T-helper 9 cell (primary cell): ENCODE data around the gene CHST5.
"Not testable (repeated sequence)": the region's sequence is repeated elsewhere in the genome, so short reads cannot be mapped to it uniquely, and the experiment has no call there.

Source experiments
- DNase-seq: peaks from one replicate; pipeline ENCODE4 v3.0.0-alpha.2; 2020

Gene CHST5

GRCh38 chr16:75502916-75503605 is 32.8 kb downstream of the CHST5 start:
- DNase-seq = no peak

DNA sequence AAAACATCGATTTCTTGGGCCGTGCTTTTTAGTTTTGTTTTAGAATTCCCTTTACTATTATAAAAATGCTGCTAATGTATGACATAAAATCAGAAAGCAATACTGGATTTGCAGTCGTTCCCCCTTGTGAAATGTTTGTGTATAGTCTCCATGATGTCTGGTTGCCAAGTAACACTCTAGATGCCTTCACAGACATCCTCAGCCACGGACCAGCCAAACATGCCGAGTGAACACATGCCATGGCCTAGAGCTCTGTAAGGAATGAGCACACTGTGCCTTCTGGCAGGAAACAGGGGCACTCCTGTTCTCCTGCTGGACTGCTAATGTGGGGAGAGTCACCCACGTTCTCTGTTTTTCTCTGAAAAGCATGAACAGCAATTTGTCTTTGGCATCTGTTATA is 34.1 kb downstream of the CHST5 start:
- not testable (repeated sequence) for DNase-seq

DNA sequence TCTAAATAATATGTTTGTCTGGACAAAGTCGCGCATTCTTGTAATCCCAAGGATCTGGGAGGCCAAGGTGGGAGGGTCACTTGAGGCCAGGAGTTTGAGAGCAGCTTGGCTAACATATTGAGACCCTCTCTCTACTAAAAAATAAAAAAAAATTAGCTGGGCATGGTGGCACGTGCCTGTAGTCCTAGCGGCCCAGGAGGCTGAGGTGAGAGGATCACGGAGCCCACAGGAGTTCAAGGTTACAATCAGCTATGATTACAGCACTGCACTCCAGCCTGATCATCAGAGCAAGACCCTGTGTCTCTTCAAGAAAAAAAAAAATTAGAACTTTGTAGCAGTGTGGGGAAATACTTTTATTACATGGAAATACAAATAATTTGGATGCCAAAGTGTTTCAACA is 34.5 kb downstream of the CHST5 start:
- DNase-seq = no peak

GRCh38 chr16:75498605-75499322 is 37.1 kb downstream of the CHST5 start:
- not testable (repeated sequence) for DNase-seq

DNA sequence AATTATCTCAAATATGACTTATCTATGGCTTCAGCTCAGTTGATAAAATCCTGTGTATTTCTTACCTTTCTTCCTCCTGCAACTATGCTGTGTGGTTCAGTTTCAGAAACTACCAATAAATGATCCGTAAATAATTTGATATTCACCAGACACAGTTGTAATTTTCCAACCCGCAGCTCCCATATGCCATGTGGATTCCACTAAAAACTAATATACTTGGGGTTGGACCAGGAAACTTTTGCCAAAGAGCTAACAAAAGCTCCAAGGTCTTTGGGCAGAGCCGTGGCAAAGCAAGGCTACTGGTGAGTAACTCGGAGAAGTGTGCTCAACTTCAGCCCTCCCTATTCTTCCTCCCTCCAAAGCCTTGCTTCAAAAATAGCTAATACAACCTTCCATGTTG is 38.4 kb downstream of the CHST5 start:
- no peak for DNase-seq

DNA sequence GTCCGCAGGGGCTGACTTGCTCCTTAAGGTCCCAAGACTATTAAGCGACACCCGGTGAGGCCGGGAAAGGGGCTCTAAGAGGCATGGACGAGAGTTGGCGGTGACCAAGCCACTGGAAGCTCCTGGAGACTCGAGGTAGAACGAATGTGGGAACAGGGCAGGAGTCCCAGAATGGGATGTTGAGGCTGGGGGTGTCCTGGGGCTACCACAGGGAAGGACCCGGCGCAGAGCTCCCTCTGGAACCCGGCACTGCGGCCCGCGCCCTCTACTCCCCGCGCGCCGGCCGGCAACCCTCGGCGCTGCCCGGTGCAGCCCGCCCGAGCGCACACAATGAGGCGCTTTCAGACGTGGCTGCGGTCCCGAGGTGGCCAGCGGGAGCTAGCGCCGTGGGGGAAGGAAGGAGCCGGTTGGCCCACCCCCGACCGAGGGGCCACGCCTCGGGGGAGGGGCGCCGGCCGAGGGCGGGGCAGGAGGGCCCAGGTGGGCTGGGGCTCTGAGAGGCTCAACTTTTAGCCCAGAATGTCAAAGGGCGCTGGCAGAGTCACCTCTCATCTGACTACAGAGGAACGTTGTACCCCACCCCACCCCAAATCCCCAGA is 40.7 kb downstream of the CHST5 start, which contains the start of gene CHST6:
Gene CHST6 (minus strand): TSS at position 366 of the 599 bp plus-strand sequence. CDS start 15,613 bp downstream, outside the sequence.
- DNase-seq = no peak

DNA sequence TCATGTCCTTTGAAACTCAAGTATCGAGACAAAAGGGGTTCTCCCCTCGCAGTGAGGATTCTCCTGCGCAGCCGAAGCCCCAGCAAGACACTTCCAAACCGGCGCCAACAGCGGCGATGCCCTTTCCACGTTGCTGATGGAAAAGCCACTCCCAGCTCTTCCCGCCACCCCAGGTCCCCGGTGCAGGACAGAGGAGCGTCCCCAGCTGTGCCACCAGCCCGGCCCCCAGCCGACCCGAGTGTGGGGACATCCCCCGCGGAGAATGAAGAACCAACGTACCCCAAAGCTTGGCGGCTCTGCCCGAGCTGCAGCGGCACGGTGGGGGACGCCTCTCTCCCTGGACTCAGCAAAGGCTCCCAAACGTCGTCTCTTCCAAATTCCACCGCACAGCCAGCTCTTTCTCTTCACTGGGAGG is 41.2 kb downstream of the CHST5 start:
- no peak for DNase-seq

- DNase-seq = no peak
These were observed 41.7 kb downstream of the CHST5 start for GRCh38 chr16:75494184-75494583.

GRCh38 chr16:75491876-75492275 is 44.0 kb downstream of the CHST5 start:
- DNase-seq = no peak

DNA sequence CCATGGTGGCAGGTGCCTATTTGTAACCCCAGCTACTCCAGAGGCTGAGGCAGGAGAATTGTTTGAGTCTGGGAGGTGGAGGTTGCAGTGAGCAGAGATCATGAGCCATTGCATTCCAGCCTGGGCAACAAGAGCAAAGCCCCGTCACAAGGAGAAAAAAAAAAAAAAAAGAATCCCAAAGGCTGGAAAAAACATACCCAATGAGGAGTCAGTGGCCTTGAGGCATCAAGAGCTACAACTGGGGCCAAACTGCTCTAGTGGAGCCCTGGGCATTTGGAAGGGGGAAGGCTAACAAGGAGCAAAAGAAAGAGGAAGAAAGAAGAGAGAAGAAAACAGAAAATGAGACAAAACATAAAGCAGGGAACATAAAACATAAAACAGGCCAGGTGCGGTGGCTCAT is 47.6 kb downstream of the CHST5 start:
- no peak for DNase-seq

- no peak for DNase-seq
These were observed 49.1 kb downstream of the CHST5 start for GRCh38 chr16:75486676-75487313.

GRCh38 chr16:75486014-75486675 is 49.8 kb downstream of the CHST5 start:
- no peak for DNase-seq

GRCh38 chr16:75485230-75486013 is 50.5 kb downstream of the CHST5 start:
- no peak for DNase-seq

DNA sequence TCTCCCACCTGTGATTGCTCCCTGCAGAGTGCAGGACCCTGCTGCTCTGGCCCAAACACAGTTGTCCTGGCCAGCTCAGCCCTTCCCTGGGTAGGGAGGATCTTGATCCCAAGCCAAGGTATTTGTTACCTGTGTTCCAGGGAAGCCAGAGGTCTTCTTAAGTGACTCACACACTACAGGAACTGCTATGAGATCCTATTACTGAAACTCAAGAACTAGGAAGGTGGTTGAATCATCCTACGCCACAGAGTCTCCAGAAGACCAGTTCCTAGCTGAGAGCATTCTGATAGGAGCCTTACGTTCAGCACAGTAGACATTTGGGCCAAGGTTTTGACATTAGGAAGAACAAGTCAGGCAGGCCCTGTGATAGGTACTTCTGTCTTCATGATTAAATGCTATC is 52.7 kb downstream of the CHST5 start:
- DNase-seq = no peak

GRCh38 chr16:75482434-75483205 is 53.3 kb downstream of the CHST5 start:
- no peak for DNase-seq

GRCh38 chr16:75481475-75481874 is 54.4 kb downstream of the CHST5 start:
- no peak for DNase-seq

GRCh38 chr16:75479421-75479990 is 56.4 kb downstream of the CHST5 start:
- no peak for DNase-seq
